Body of pancreas (tissue), 4 donors: Measurements from ENCODE around the gene SKAP1. TPM values are rescaled to one million over a fixed set of nuclear protein-coding genes. Genes with fewer than 3 reads are reported as not detected.

Source experiments
- ATAC-seq: fragments of 150-250 bp; one replicate; pipeline ENCODE4 v1.9.1; 2016
- DNase-seq, 4 donors: peaks; one replicate each; pipeline ENCODE4 v3.0.0-alpha.2; 2019
- H3K27ac ChIP-seq, 4 donors: fragments of 200-600 bp; sonication (generic); 1 replicate in 3 of 4; 2 replicates in 1 of 4; pipeline versions ENCODE4 v1.5.1 to v1.6.1; 2016 to 2019; ENCODE audit warnings: mild to moderate bottlenecking in 1 of 4, mixed read lengths in 1 of 4, moderate library complexity in 1 of 4
- H3K27me3 ChIP-seq, 2 donors: fragments of 200-600 bp; sonication (generic); one replicate each; pipeline ENCODE4 v1.6.0; 2016; ENCODE audit warnings: mild to moderate bottlenecking in 1 of 2
- H3K36me3 ChIP-seq, 2 donors: fragments of 200-600 bp; sonication (generic); replicated peaks in 1 of 2; 2 replicates each; pipeline ENCODE4 v1.5.1; 2016; ENCODE audit warnings: low read depth in 2 of 2; ENCODE audit not compliant: insufficient read depth in 1 of 2
- H3K4me1 ChIP-seq: fragments of 200-600 bp; sonication (generic); one replicate; pipeline ENCODE4 v1.6.0; 2016
- H3K4me3 ChIP-seq, 2 donors: fragments of 200-600 bp; sonication (generic); 1 replicate in 1 of 2; 2 replicates in 1 of 2; pipeline ENCODE4 v1.5.1; 2016 to 2019
- H3K9me3 ChIP-seq, 3 donors: fragments of 200-600 bp; sonication (generic); 1 replicate in 2 of 3; 2 replicates in 1 of 3; pipeline ENCODE4 v1.5.1; 2016
- POLR2A ChIP-seq, 3 donors: fragments of 450-650 bp; IDR thresholded peaks; one replicate each; pipeline ENCODE4 v1.6.1; 2016; ENCODE audit warnings: antibody characterized with exemption in 3 of 3, mild to moderate bottlenecking in 2 of 3
- WGBS, 2 donors: methylation state at CpG; one replicate each; pipeline ENCODE4 v1.1.5; 2017; 5-methylcytosine and 5-hydroxymethylcytosine counted together
- intact Hi-C: fragments of 100-400 bp; cut with DNase I; formaldehyde crosslinking; loops from one replicate; pipeline ENCODE4 v1.15.1; 2023
- total RNA-seq, 2 donors: library from RNA; depleted of rRNA; stranded (reverse); fragments of >200 nt; gene quantifications; one replicate each; pipeline ENCODE4 v1.1.0, GENCODE V29; 2016
- TF ChIP-seq, protein P1 (sequence below), 7 experiments: fragments of 450-650 bp in 4 of 7; fragments of 200-600 bp in 3 of 7; sonication (generic) in 3 of 7; IDR thresholded peaks; one replicate each; pipeline ENCODE4 v1.5.1; 2016 to 2019; ENCODE audit warnings: antibody characterized with exemption in 7 of 7

The SKAP1 gene
- total RNA-seq, 2 donors from 2014 or later = 0.78 to 4.0 TPM

GRCh38 chr17:48129981-48130380, 300.0 kb downstream of the SKAP1 start:
- H3K27me3 ChIP-seq = no peaks in the 10 kb centered on the region
- no peaks in the 10 kb centered on the region for H3K9me3 ChIP-seq
- intact Hi-C loops = loop anchor here (5.0 kb wide), 1 partner anchor 103 kb away; no protein-coding TSS in a partner anchor
- H3K4me1 ChIP-seq = no peaks in the 10 kb centered on the region
- no peak overlapping the region for H3K4me3 ChIP-seq
- no peaks in the 10 kb centered on the region for H3K36me3 ChIP-seq
- no peak for TF ChIP-seq POLR2A (IDR thresholded peaks at IDR 0.05)
- TF ChIP-seq, protein P1, sequence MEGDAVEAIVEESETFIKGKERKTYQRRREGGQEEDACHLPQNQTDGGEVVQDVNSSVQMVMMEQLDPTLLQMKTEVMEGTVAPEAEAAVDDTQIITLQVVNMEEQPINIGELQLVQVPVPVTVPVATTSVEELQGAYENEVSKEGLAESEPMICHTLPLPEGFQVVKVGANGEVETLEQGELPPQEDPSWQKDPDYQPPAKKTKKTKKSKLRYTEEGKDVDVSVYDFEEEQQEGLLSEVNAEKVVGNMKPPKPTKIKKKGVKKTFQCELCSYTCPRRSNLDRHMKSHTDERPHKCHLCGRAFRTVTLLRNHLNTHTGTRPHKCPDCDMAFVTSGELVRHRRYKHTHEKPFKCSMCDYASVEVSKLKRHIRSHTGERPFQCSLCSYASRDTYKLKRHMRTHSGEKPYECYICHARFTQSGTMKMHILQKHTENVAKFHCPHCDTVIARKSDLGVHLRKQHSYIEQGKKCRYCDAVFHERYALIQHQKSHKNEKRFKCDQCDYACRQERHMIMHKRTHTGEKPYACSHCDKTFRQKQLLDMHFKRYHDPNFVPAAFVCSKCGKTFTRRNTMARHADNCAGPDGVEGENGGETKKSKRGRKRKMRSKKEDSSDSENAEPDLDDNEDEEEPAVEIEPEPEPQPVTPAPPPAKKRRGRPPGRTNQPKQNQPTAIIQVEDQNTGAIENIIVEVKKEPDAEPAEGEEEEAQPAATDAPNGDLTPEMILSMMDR (IDR thresholded peaks at IDR 0.05) = no peak
- no peak overlapping the region for H3K27ac ChIP-seq
- ATAC-seq (no peak), DNase-seq (no peak)
- 58 to 68% methylated on average over 5 of the region's 5 CpGs for WGBS, 2 donors

DNA sequence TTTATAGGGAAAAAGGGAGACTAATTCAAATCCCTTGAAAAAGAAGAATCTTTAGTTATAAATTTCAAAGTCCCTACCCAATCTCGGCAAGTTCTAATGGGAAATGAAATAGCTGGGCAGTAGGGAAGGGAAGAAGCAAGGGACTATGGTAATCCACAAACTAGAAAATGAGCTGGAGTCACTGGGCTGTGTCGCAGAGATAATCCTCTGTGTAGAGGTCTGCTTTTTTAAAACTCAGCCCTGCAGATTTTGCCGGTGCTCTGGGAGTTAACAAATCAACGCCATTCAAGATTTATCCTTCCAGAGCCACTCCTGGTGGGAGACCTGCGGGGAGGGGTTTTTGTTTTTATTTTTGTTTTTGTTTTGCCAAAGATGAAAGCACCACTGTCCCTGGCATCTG, 301.6 kb downstream of the SKAP1 start:
- H3K4me1 ChIP-seq = no peaks in the 10 kb centered on the region
- TF ChIP-seq, protein P1 (IDR thresholded peaks at IDR 0.05) = no peak
- TF ChIP-seq POLR2A (IDR thresholded peaks at IDR 0.05) = no peak
- H3K27me3 ChIP-seq = no peaks in the 10 kb centered on the region
- intact Hi-C loops = loop anchor here (5.0 kb wide), 1 partner anchor 101 kb away; no protein-coding TSS in a partner anchor
- DNase-seq (no peak), ATAC-seq (no peak)
- H3K9me3 ChIP-seq = no peaks in the 10 kb centered on the region
- H3K27ac ChIP-seq = no peak overlapping the region
- no peaks in the 10 kb centered on the region for H3K36me3 ChIP-seq
- 41 to 52% methylated on average over 5 of the region's 5 CpGs for WGBS, 2 donors
- H3K4me3 ChIP-seq = no peak overlapping the region

DNA sequence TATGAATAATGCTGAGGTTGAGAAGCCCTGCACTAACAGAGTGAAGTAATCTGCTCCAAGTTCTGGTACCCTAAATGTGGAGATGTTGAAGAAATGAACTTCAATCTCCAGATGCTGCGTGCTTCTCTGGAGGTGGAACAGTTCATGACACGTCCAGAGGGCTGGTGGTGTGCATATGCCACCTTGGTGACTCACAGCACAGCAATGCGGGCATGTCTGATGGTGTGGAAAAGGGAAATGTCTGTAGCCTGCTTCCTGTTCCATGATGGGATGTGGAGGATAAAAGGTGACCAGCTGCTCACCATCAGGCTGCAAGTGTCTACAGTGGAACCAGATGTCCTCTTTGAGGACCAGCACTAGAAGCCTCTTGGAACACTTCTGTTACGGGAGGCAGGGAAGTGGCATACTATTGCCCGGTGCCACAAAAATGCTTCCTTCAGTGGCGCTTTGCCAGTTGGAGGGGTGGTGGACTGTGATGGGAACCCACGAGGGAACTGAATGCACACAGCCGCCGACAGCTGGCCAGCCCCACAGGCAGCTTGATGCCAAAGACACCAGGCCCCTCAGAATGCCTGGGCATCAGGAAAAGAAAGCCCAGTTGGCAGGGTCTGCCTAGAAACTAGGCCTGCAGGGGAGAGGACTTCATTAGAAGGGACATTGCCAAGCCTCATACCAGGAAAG, 302.5 kb downstream of the SKAP1 start:
- ATAC-seq (no peak), DNase-seq (no peak)
- Histone ChIP-seq H3K9me3 (no peaks in the 10 kb centered on the region), H3K4me3 (no peak overlapping the region), H3K36me3 (peaks cover 0 to 3% of the 10 kb centered on the region in 2 donors), H3K27ac (no peak overlapping the region), H3K4me1 (no peaks in the 10 kb centered on the region), H3K27me3 (no peaks in the 10 kb centered on the region)
- intact Hi-C loops = loop anchor here (5.0 kb wide), 1 partner anchor 100 kb away; no protein-coding TSS in a partner anchor
- TF ChIP-seq POLR2A (IDR thresholded peaks at IDR 0.05) = no peak
- TF ChIP-seq, protein P1 (IDR thresholded peaks at IDR 0.05) = no peak
- 64 to 65% methylated on average over 6 to 9 of the region's 9 CpGs for WGBS, 2 donors

DNA sequence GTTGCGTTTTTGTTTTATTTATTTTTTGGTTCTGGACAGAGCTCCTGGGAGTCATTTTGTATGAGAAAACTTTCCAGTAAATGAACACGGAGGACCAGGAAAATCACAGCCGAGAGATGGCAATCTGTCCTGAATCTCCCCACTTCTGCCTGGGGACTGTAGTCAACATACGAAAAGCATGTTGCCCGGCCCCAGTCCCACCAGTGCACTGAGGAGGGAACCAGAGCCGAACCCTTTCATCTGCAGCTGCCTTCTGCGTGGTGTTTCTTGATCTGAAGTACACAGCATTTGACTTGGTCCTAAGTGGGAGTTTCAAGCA, 303.5 kb downstream of the SKAP1 start:
- no peak for ATAC-seq
- no peaks in the 10 kb centered on the region for H3K4me1 ChIP-seq
- no peaks in the 10 kb centered on the region for H3K27me3 ChIP-seq
- H3K4me3 ChIP-seq = no peak overlapping the region
- H3K9me3 ChIP-seq = no peaks in the 10 kb centered on the region
- intact Hi-C loops = loop anchor here (5.0 kb wide), 1 partner anchor 99 kb away; no protein-coding TSS in a partner anchor
- 73 to 91% methylated on average over 7 of the region's 7 CpGs for WGBS, 2 donors
- no peak overlapping the region for H3K27ac ChIP-seq
- TF ChIP-seq, protein P1 (IDR thresholded peaks at IDR 0.05) = no peak
- TF ChIP-seq POLR2A (IDR thresholded peaks at IDR 0.05) = no peak
- DNase-seq = no peak
- peaks cover 0 to 11% of the 10 kb centered on the region in 2 donors for H3K36me3 ChIP-seq
